Measurements from ENCODE around the gene CALCR.
"Not testable (repeated sequence)": the region's sequence is repeated elsewhere in the genome, so short reads cannot be mapped to it uniquely, and the experiment has no call there.

The CALCR gene

DNA sequence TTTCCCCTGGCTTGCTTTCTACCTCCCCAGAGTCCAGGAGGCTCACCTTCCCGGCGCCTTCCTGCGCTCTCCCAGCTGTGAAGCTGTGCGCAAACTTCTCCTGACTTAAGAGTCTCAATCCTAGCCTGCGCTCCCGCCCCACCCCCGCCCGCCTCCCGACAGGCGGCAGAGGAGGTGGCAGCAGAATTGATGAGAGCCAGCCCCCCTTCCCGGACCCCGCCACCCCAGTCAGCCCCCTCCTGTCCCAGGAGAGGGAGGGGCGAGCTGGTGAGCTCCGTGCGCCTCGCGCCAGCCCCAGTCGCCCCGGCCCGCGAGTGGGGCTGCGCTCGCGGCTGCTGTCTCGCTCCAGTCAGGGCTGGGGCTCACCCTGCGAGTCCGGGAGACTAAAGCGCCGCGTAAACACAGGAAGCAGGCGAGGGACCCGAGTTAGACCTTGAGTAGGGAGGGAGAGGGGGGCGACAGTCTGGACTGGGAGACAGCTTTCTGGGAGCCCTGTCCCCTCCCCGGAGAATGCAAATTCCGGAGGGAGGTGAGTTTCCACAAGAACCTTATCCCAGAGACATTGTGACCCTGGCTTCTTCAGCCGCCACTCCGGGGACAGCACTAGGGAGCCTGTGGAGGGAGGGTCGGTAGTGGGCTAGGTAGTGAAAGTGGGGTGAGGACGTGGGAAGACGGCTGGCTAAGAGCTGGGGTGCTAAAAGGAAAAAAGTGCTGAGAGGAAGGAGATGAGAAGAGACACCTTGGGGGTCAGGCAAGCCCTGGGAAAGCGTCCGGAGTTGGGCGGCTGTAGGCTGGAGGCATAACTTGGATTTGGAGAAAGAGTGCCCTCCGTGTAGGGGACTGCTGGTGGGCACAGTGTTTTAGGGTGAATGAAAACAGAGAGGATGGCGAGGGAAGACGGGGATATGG lies at the start of gene CALCR:
Gene CALCR, minus strand, starts transcription at position 79 of the 909 bp plus-strand sequence. CDS start 87,743 bp downstream, outside the sequence.
- no peak for DNase-seq (ENCODE audit: low read depth in 2 of 2, low spot score in 1 of 2)

DNA sequence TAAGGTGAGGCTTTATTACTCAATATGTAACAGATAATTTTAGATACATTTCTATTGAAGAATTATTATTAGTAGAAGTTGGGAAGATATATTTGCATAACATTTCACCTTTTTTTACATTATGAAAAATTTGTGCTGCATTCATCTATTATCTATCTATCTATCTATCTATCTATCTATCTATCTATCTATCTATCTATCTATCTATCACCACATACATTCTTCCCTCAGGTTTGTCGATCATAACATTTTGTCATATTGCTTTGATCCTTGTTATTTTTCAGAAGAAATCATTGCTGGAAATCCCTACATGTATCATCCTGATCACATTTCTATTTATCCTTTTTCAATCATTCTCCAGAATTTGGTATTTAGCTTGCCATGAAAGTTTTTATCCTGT lies 49.3 kb upstream of the CALCR start:
- DNase-seq (ENCODE audit: low read depth in 2 of 2, low spot score in 1 of 2) = no peak

DNA sequence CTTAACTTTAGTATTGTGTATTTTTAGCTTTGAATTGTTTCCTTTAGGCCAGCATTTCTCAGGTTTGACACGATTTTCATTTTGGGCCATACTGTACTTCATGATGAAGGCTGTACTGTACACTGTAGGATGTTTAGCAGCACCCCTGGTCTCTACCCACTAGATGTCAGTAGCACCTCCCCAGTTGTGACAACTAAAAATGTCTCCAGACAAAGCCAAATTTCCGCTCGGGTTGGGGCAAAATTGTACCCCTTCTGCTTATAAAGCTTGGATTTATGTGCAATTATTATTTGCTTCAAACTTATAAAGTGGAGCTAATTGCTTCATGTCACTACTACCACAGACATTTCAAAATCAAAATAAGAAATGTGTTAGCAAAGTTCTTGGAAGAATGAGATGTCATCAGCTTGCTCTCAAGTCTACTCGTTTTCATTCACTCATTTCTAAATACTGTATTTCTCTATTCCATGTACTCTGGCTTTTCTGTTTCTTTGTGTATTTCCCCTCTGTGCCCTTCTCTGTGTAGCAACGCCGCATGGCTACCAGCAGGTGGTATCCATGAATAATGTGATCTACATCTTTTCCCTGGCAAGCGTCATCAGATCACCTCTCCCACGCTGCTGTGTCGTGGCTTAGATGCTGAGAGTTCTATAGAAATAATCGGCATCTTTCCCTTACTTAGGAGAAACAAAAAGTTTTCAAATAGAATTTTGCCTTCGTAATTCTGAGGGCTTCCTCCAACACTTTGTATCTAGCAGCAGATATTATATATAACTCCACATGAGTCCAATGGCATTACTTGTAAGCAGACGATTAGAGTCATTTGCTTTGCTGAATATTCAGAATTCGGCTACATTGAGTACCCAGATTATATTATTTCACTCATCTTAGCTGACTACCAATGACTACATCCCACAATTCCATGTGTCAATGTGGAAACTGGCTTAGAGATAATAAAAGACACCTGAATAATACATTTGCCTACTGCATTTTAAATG lies 47.8 kb upstream of the CALCR start:
- DNase-seq (ENCODE audit: low read depth in 2 of 2, low spot score in 1 of 2) = no peak

DNA sequence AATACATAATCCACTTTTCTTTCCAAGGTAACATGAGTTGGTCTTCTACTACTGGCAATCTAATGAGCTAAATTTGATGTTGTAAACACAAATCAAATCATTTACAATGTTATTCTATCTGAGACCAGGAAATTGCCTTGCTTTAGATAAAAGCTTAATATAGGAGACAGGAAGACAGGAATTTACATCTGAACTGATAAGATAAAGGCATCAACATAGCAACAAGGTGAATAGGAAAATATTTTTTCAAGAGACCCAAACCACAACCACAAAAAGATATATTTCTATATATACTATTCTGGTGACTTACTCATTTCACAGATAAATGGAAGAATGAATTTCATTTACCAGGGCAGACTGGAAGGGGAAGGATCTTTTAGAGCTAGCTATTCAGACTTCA lies 46.3 kb upstream of the CALCR start:
- DNase-seq (ENCODE audit: low read depth in 2 of 2, low spot score in 1 of 2) = no peak

DNA sequence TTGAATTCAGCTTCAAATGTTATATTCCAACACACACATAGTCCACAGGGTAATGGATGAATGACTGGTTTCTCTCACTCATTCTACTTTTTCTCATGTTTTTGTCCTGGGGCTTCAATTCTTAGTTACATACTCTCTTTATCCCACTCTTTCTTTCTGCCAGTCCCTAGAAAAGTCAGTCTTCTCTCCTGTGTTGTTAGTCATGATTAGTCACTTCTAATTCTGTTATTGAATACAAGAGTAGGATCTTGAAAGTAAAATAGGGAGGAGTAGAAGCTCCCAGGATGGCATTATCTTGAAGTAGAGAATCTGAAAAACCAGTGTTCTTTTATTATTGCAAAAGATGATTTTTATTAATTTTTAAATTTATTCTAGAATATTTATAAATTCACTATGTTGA lies 45.5 kb upstream of the CALCR start:
- no peak for DNase-seq (ENCODE audit: low read depth in 2 of 2, low spot score in 1 of 2)

DNA sequence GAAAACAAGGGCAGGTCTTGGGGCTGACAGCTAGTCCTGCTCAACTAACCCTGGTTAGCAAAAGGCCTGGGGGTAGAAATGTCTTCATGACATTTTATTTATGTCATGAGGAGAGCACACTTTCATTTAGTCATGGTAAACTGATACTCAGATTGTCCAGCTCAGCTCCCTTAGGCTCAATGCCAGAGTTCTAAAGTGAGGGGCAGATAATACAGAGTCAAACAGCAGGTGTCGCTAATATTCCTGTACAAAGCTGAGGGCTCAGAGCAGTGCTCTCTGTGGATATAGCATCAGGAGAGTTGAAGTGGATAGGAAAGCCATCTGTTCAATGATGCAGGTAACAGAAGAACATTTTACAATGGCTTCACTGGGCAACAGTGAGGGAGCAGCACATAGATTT lies 26.8 kb upstream of the CALCR start:
- DNase-seq (ENCODE audit: low read depth in 2 of 2, low spot score in 1 of 2) = no peak

DNA sequence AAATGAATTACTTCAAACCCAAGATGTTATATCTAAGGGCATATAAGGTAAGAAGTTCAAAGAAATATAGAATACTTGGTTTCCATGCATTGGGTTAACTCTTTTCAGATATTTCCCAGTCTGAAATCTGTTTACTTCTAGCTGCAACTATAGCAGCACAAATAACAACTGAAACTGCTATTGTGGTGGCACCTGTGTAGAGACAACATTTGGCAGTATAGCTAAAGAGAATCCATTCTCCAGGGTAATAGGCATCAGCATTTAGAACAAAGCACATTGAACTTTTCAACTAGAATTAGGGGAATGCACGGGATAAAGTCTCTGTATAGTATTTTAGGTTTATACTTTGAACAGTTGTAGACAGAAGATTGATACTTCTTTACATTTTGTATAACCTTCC lies 19.7 kb upstream of the CALCR start:
- no peak for DNase-seq (ENCODE audit: low read depth in 2 of 2, low spot score in 1 of 2)

DNA sequence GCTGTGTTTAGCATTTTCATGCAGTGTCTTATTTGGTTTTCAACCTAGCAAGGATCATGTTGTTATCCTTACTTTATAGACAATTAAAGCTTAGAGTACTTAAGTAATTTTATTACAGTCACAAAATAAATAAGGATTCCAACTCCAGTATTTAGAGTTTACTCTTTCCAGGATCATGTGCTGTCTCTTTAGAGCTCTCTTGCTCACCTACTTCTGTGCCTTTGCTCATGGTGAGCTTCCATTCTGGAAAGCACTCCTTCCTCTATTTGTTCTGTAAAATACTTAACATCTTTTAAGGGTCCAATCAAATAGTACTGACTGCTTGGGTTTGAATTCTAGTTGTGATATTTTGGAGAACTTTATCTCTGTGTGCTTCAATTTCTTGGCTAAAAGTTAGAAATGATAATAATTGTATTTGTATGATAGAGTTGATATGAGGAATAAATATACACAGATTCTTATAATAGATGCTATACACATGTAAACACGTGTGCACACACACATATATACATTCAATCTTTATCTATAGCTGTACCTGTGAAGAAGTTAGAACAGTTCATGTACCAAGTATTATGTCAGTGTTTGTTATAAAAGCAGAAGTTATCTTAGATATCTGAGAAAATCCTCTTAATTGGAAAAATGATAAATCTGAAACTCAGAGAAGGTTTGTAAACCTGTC lies 18.2 kb upstream of the CALCR start:
- DNase-seq (ENCODE audit: low read depth in 2 of 2, low spot score in 1 of 2) = no peak

DNA sequence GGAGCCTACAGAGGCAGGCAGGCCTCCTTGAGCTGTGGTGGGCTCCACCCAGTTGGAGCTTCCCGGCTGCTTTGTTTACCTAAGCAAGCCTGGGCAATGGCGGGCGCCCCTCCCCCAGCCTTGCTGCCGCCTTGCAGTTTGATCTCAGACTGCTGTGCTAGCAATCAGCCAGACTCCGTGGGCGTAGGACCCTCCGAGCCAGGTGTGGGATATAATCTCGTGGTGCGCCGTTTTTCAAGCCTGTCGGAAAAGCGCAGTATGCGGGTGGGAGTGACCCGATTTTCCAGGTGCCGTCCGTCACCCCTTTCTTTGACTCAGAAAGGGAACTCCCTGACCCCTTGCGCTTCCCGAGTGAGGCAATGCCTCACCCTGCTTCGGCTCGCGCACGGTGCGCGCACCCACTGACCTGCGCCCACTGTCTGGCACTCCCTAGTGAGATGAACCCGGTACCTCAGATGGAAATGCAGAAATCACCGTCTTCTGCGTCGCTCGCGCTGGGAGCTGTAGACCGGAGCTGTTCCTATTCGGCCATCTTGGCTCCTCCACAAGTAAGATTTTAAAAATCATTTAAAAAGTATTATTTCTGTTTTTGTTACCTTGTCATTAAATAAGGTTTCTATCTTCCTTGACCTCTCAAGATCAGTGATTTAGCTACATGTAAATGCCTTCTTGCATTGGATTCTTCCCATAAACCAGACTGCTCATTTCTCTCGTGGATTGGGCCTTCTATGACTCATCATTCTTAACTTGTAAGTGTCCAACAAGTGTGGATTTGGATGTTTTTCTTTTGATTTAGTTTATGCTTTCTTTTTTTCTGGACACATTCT lies 16.9 kb upstream of the CALCR start:
- DNase-seq (ENCODE audit: low read depth in 2 of 2, low spot score in 1 of 2) = not testable (repeated sequence)

DNA sequence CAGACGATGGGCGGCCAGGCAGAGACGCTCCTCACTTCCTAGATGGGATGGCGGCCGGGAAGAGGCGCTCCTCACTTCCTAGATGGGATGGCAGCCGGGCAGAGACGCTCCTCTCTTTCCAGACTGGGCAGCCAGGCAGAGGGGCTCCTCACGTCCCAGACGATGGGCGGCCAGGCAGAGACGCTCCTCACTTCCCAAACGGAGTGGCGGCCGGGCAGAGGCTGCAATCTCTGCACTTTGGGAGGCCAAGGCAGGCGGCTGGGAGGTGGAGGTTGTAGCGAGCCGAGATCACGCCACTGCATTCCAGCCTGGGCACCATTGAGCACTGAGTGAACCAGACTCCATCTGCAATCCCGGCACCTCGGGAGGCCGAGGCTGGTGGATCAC lies 11.9 kb upstream of the CALCR start:
- DNase-seq (ENCODE audit: low read depth in 2 of 2, low spot score in 1 of 2) = not testable (repeated sequence)

DNA sequence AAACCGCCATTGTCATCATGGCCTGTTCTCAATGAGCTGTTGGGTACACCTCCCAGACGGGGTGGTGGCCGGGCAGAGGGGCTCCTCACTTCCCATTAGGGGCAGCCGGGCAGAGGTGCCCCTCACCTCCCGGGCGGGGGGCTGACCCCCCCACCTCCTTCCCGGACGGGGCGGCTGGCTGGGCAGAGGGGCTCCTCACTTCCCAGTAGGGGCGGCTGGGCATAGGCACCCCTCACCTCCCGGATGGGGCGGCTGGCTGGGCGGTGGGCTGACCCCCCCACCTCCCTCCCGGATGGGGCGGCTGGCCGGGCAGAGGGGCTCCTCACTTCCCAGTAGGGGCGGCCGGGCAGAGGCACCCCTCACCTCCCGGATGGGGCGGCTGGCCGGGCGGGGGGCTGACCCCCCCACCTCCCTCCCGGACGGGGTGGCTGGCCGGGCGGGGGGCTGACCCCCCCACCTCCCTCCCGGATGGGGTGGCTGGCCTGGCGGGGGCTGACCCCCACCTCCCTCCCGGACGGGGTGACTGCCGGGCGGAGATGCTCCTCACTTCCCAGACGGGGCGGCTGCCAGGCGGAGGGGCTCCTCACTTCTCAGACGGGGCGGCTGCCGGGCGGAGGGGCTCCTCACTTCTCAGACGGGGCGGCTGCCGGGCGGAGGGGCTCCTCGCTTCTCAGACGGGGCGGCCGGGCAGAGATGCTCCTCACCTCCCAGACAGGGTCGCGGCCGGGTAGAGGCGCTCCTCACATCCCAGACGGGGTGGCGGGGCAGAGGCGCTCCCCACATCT lies 11.4 kb upstream of the CALCR start:
- not testable (repeated sequence) for DNase-seq (ENCODE audit: low read depth in 2 of 2, low spot score in 1 of 2)

DNA sequence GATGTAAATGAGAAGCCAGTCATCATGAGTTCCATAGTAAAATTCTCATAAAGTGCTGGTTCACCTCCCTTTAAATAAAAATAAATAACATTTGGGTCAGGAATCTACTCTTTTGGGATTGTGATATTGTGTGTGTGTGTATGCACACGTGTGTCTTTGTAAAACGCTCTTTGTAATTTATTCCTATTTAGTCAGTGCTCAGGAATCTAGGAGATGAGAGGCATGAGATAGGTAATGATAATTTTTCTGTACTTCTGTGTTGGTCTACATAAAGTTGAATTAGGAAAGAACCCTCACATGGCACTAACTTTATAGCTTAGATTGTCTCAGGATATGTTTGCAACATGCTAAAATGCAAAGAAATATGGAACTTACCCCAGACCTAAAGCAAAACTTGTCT lies 4.9 kb upstream of the CALCR start:
- no peak for DNase-seq (ENCODE audit: low read depth in 2 of 2, low spot score in 1 of 2)

DNA sequence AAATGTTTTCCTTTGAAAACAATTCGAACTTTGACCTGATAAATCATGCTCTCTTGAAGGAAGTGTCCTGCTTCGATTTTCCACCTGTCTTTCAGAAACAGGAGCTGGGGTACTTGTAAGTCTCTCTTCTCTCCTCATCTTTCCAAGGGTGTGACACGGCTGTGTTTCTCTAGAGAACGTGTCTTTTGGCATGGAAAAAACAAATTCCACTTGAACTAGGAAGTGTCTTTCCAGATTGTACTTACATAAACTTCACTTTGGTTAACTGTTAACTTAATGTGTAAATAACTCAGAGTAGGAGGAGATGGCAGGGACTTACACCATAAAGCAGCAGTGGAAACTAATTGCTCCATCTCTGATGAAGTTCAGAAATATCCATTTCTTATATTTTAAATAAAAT lies 4.2 kb upstream of the CALCR start:
- DNase-seq (ENCODE audit: low read depth in 2 of 2, low spot score in 1 of 2) = no peak

DNA sequence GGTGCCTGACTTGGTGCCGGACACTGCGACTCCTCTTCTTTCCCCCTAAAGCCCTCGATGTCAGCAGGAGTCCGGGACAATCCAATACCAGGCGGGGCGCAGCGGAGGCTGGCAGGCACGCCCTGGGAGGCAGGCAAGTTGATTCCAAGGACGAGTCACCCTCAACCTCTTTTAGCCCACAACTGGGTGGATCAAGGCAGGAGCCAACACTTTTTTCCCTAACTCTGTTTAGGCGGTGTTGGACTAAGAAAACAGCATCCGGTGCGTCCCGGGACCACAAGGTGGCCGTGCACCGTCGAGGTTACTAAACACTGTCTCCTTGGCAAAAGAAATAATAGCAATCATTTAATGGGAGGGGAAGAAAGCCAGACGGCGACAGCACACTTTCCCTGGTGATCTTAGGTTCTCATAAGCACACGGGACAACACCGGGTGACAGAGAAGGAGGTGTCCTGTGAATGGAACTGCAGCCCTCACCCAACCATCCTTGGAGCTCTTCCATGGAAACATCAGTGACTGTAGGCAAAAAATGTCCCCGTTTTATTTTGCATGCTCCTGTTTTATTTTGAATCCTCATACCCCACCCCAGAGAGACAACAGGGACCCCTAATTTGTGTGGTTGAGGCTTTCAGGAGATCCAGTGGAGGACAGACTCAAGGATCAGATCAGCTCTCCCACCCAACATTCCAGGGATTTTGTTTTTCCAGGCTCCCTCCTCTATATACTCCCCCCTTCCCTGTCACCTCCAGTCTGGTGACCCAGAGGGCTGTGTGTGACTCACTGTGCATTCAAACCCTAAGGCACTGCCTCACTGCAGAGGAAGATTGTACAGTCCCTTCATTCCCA lies 1.3 kb upstream of the CALCR start:
- DNase-seq (ENCODE audit: low read depth in 2 of 2, low spot score in 1 of 2) = no peak

DNA sequence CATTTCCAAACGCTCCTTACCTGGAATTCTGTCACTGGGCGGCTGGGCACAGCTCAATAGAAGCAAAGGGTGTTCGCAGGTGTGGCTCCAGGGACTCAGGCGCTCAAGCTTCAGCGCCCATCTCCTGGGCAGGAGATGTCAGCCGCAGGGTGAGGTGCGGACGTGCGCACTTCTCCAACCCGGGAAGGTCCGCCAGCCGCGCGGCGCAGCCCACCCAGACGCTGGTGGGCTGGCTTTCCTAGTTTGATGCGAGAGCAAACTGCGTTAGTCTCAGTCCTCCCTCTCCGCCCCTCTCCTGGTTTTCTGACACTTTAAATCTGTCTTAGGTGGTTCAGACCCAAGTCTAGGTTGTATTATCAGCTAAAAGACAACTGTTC lies 267 bp downstream of the CALCR start:
- DNase-seq (ENCODE audit: low read depth in 2 of 2, low spot score in 1 of 2) = no peak

DNA sequence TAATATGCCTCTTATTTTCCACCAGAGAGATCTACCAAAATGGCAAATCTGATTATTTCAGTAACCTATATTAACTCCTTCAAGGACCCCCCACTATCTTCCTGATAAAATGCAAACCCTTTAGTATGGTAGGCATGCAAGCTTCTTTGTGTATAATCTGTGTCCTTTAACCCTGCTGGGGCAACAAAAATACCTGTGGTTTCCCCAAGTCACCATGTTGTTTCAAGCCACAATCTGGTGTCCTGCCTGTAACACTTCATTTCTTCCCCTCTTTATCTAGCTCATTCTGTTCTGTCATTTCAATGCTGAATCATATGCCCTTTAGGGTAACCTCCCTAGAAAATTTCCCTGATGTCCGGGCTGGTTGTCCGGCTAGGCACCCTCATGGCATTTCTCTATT lies 5.3 kb downstream of the CALCR start:
- no peak for DNase-seq (ENCODE audit: low read depth in 2 of 2, low spot score in 1 of 2)

DNA sequence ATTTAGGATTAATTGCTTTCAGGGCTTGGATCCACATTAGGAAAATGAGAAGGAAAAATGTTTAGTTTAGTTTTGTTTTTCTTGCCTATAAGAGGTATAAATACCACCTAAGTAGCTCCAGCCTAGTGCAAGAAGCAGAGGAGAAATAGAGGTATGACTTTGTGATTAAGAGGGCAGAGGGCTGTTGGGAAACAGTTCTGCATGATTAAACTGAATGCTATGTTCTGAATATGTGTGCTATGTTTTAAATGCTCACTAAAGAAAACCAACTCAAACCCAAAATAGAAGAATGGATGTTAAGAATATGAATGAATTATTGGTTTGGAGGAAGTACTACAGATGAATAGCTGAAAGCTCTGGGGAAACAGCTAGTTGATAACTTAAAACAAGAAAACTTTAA lies 7.6 kb downstream of the CALCR start:
- DNase-seq (ENCODE audit: low read depth in 2 of 2, low spot score in 1 of 2) = no peak

DNA sequence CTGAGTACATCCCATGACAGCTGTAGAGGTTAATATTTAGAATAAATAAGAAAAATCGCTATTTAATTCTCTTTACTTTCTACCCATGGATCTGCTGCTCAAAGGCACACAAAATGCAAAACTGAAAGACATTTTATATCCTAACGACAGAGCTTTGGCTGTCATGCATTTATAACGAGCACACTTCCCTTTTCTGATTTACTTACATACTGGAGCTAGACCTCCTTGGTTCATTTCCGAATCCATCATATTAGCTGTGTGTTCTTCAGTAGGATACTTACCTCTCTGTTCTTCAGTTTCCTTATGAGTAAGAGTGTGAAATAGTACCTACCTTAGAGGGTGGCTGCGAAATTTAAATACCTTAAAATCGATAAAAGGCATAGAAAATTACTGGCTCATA lies 10.9 kb downstream of the CALCR start:
- DNase-seq (ENCODE audit: low read depth in 2 of 2, low spot score in 1 of 2) = no peak

DNA sequence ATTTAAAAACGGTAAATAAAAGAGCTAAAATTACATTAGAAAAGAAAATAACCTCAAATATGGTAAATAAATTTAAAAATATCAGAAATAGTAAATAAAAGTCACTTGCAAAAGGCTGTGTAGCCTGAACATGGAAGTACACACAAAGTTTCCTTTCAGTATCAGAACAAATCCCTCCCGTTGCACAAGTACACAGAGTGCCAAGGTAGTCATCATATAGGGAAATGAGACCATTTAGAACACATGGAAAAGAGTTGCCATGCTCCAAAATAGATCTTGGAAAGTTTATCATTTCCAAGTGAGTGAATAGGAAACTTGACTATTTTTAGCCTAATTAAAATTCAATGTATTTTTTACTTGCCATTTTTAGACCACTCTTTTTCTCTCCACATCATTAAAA lies 11.6 kb downstream of the CALCR start:
- DNase-seq (ENCODE audit: low read depth in 2 of 2, low spot score in 1 of 2) = no peak
